ENCODE measurements around the gene UXS1. TPM values are rescaled to one million over a fixed set of nuclear protein-coding genes. Genes with fewer than 3 reads are reported as not detected.

Gene UXS1
- total RNA-seq, 2 donors from 2014 or later: 43.0 to 44.6 TPM

DNA sequence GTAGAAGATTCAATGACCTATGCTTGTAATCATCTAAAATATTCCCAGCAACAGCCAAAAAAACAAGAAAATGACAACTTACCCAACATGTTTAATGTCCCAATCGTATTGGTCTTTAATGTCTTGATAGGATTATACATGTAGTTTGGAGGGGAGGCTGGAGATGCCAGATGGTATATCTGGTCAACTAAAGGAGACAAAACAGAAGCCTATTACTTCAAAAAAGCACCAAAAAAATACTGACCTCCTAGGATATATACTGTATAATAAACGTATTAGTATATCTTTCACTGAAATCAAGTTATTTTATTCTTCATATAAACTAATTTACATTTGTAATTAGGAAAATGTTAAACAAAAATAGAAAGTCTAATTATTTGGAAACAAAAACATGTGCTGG lies 64.5 kb downstream of the UXS1 start:
- 100% methylated on average over 1 of the region's 2 CpGs; no CpG with 5 or more reads in 1 of the 2 experiments for whole genome bisulfite sequencing, 2 experiments (ENCODE audit: insufficient coverage in 1 of 2, insufficient read length in 1 of 2)
- H3K36me3 ChIP-seq (ENCODE audit: control insufficient read depth, insufficient read depth, low read length): peaks cover 29% of the 10 kb centered on the region
- no peaks in the 10 kb centered on the region for H3K27me3 ChIP-seq (ENCODE audit: control insufficient read depth, insufficient read depth, low read length, poor library complexity, severe bottlenecking)
- no peak overlapping the region for H3K9ac ChIP-seq (ENCODE audit: extremely low read depth, low read length, poor library complexity, severe bottlenecking)
- no peaks in the 10 kb centered on the region for H3K4me1 Mint-ChIP-seq
- peaks cover 32% of the 10 kb centered on the region for H3K36me3 Mint-ChIP-seq (ENCODE audit: low read depth)
- no peak overlapping the region for H3K27ac ChIP-seq (ENCODE audit: low read depth, low read length)
- no peaks in the 10 kb centered on the region for H3K4me1 ChIP-seq (ENCODE audit: control insufficient read depth, insufficient read depth, low read length)
- H3K9me3 Mint-ChIP-seq: no peaks in the 10 kb centered on the region
- DNase-seq: no peak
- no peak overlapping the region for H3K27ac Mint-ChIP-seq
- TF ChIP-seq, protein P1, sequence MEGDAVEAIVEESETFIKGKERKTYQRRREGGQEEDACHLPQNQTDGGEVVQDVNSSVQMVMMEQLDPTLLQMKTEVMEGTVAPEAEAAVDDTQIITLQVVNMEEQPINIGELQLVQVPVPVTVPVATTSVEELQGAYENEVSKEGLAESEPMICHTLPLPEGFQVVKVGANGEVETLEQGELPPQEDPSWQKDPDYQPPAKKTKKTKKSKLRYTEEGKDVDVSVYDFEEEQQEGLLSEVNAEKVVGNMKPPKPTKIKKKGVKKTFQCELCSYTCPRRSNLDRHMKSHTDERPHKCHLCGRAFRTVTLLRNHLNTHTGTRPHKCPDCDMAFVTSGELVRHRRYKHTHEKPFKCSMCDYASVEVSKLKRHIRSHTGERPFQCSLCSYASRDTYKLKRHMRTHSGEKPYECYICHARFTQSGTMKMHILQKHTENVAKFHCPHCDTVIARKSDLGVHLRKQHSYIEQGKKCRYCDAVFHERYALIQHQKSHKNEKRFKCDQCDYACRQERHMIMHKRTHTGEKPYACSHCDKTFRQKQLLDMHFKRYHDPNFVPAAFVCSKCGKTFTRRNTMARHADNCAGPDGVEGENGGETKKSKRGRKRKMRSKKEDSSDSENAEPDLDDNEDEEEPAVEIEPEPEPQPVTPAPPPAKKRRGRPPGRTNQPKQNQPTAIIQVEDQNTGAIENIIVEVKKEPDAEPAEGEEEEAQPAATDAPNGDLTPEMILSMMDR (conservative IDR thresholded peaks at IDR 0.05): no peak
- H3K9me3 ChIP-seq (ENCODE audit: control insufficient read depth, low read length): no peaks in the 10 kb centered on the region
- H3K4me3 Mint-ChIP-seq: no peak overlapping the region
- H3K27me3 Mint-ChIP-seq (ENCODE audit: insufficient read depth): no peaks in the 10 kb centered on the region
- no peak overlapping the region for H3K4me3 ChIP-seq (ENCODE audit: low read length)

DNA sequence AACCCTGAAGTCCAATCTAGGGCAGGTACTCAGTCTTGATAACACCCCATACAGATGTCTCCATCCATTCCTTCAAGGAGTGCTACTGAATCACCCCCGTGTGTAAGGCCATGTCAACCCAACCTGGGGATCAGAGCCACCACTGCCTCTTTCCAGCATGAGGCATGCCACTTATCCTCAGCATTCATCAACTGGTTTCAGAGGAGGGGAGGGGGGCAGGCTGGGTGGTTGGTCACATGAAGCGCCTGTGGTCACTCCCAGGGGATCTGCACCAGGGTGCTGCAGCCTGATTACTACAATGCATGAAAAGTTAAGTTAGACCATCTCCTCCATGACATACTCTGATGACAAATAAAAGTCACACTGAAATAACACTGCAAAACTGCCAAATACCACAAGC lies 65.0 kb downstream of the UXS1 start:
- no peaks in the 10 kb centered on the region for H3K9me3 ChIP-seq (ENCODE audit: control insufficient read depth, low read length)
- H3K27me3 ChIP-seq (ENCODE audit: control insufficient read depth, insufficient read depth, low read length, poor library complexity, severe bottlenecking): no peaks in the 10 kb centered on the region
- H3K4me3 ChIP-seq (ENCODE audit: low read length): no peak overlapping the region
- TF ChIP-seq, protein P1 (conservative IDR thresholded peaks at IDR 0.05): no peak
- peaks cover 32% of the 10 kb centered on the region for H3K36me3 ChIP-seq (ENCODE audit: control insufficient read depth, insufficient read depth, low read length)
- Mint-ChIP-seq H3K4me1 (no peaks in the 10 kb centered on the region), H3K27ac (no peak overlapping the region), H3K9me3 (no peaks in the 10 kb centered on the region), H3K27me3 (ENCODE audit: insufficient read depth) (no peaks in the 10 kb centered on the region), H3K36me3 (ENCODE audit: low read depth) (peaks cover 35% of the 10 kb centered on the region), H3K4me3 (no peak overlapping the region)
- DNase-seq: no peak
- H3K27ac ChIP-seq (ENCODE audit: low read depth, low read length): no peak overlapping the region
- no peak overlapping the region for H3K9ac ChIP-seq (ENCODE audit: extremely low read depth, low read length, poor library complexity, severe bottlenecking)
- no peaks in the 10 kb centered on the region for H3K4me1 ChIP-seq (ENCODE audit: control insufficient read depth, insufficient read depth, low read length)
- 93% methylated on average over 2 of the region's 2 CpGs; no CpG with 5 or more reads in 1 of the 2 experiments for WGBS, 2 experiments (ENCODE audit: insufficient coverage in 1 of 2, insufficient read length in 1 of 2)

DNA sequence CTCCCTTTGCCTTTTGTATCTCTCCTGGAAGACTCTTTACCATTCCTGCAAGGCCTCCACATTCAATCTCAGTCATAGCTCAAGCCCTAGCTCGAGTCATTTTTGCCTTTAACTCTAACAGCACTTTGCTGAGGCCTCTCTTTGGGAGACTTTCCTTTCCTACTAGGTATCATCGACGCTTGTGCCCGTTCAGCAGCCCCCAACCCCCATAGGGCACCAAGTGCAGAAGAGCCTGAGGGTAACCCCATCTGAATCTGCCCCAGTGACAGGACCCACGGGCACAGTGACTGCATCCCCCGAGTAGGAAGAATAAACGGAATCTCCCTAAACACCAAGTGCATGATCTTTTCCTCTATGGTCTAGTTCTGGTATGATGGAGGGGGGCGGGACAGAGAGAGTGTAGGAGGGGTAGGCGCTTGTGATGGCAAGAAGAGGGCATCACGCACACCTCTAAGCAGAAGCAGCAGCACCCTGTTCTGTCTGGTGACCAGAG lies 66.3 kb downstream of the UXS1 start:
- H3K36me3 ChIP-seq (ENCODE audit: control insufficient read depth, insufficient read depth, low read length): peaks cover 40% of the 10 kb centered on the region
- no peaks in the 10 kb centered on the region for H3K4me1 ChIP-seq (ENCODE audit: control insufficient read depth, insufficient read depth, low read length)
- 94 to 98% methylated on average over 4 to 10 of the region's 10 CpGs for WGBS, 2 experiments (ENCODE audit: insufficient coverage in 1 of 2, insufficient read length in 1 of 2)
- H3K27me3 Mint-ChIP-seq (ENCODE audit: insufficient read depth): no peaks in the 10 kb centered on the region
- H3K27me3 ChIP-seq (ENCODE audit: control insufficient read depth, insufficient read depth, low read length, poor library complexity, severe bottlenecking): no peaks in the 10 kb centered on the region
- no peaks in the 10 kb centered on the region for H3K9me3 ChIP-seq (ENCODE audit: control insufficient read depth, low read length)
- no peak overlapping the region for H3K27ac ChIP-seq (ENCODE audit: low read depth, low read length)
- no peak for DNase-seq
- no peak overlapping the region for H3K27ac Mint-ChIP-seq
- H3K4me3 ChIP-seq (ENCODE audit: low read length): no peak overlapping the region
- H3K4me1 Mint-ChIP-seq: no peaks in the 10 kb centered on the region
- TF ChIP-seq, protein P1 (conservative IDR thresholded peaks at IDR 0.05): no peak
- peaks cover 36% of the 10 kb centered on the region for H3K36me3 Mint-ChIP-seq (ENCODE audit: low read depth)
- H3K9ac ChIP-seq (ENCODE audit: extremely low read depth, low read length, poor library complexity, severe bottlenecking): no peak overlapping the region
- no peak overlapping the region for H3K4me3 Mint-ChIP-seq
- no peaks in the 10 kb centered on the region for H3K9me3 Mint-ChIP-seq

Data from endodermal cell (in vitro differentiated cells).